ENCODE data around the gene PTPN11. TPM values are rescaled to one million over a fixed set of nuclear protein-coding genes. Genes with fewer than 3 reads are reported as not detected.
A peak's percentile ranks its signal among the peaks of the same experiment; 100 is the strongest.

Gene PTPN11
- total and polyA plus RNA-seq, 2 of the 13 experiments (the other 11 are each of a cell fraction or from before 2014, with no cell fraction given) = 30.0 to 63.5 TPM

GRCh38 chr12:112409064-112409905 is 9.5 kb upstream of the PTPN11 start, which contains the start of gene RPL6 (continued):
- TF ChIP-seq SOX6 (IDR thresholded peaks at IDR 0.05) (no peak), SOX6 (CRISPR knock-in tag; IDR thresholded peaks at IDR 0.05) (peak; percentile 42; the same call in 1 of the 2 replicates), ELF4 (CRISPR knock-in tag; IDR thresholded peaks at IDR 0.05; ENCODE audit: borderline replicate concordance) (peak; percentile 93), KLF9 (CRISPR knock-in tag; IDR thresholded peaks at IDR 0.05; ENCODE audit: low read depth) (no peak), ZNF317 (CRISPR knock-in tag; IDR thresholded peaks at IDR 0.05) (no peak; the same call in 1 of the 2 replicates), TCF7L2 (IDR thresholded peaks at IDR 0.05; ENCODE audit: low read depth, low read length) (no peak), HNRNPLL (IDR thresholded peaks at IDR 0.05; ENCODE audit: low read depth, low read length, poor library complexity, severe bottlenecking) (peak; percentile 16), RBFOX2 (IDR thresholded peaks at IDR 0.05; ENCODE audit: low read depth, low read length) (peak; percentile 78), ZNF674 (CRISPR knock-in tag; IDR thresholded peaks at IDR 0.05; ENCODE audit: low read depth) (0 out of 2 replicates have a peak, but pooled peaks have one; percentile 31), TARDBP (CRISPR knock-in tag; IDR thresholded peaks at IDR 0.05) (peak; percentile 73), ZNF329 (CRISPR knock-in tag; IDR thresholded peaks at IDR 0.05; ENCODE audit: low read depth) (no peak), SMAD1 (CRISPR knock-in tag; IDR thresholded peaks at IDR 0.05; ENCODE audit: borderline replicate concordance, low read depth) (no peak), TMF1 (CRISPR knock-in tag; IDR thresholded peaks at IDR 0.05; ENCODE audit: low read depth) (0 out of 2 replicates have a peak, but pooled peaks have one; percentile 41), RCOR2 (CRISPR knock-in tag; IDR thresholded peaks at IDR 0.05) (peak; percentile 96), GTF2F1 (IDR thresholded peaks at IDR 0.05; ENCODE audit: low read length) (no peak; the same call in 1 of the 2 replicates), GATA4 (IDR thresholded peaks at IDR 0.05; ENCODE audit: borderline replicate concordance, low read depth) (peak; percentile 53; the same call in 1 of the 2 replicates), RFXAP (CRISPR knock-in tag; IDR thresholded peaks at IDR 0.05; ENCODE audit: borderline replicate concordance) (peak; percentile 72; the same call in 1 of the 2 replicates), TOPORS (CRISPR knock-in tag; IDR thresholded peaks at IDR 0.05) (peak; percentile 57; the same call in 1 of the 2 replicates), ZNF256 (CRISPR knock-in tag; conservative IDR thresholded peaks at IDR 0.05) (no peak), NFKB2 (CRISPR knock-in tag; IDR thresholded peaks at IDR 0.05; ENCODE audit: borderline replicate concordance) (peak; percentile 82; the same call in 1 of the 2 replicates), HNRNPL (IDR thresholded peaks at IDR 0.05; ENCODE audit: low read depth, low read length) (0 out of 2 replicates have a peak, but pooled peaks have one; percentile 54), ZMYM3 (CRISPR knock-in tag; IDR thresholded peaks at IDR 0.05) (peak; percentile 81; the same call in 1 of the 2 replicates), ZNF180 (CRISPR knock-in tag; IDR thresholded peaks at IDR 0.05; ENCODE audit: borderline replicate concordance, low read depth) (no peak; the same call in 1 of the 2 replicates), ZNF253 (CRISPR knock-in tag; IDR thresholded peaks at IDR 0.05; ENCODE audit: borderline replicate concordance) (no peak), ZNF749 (CRISPR knock-in tag; IDR thresholded peaks at IDR 0.05; ENCODE audit: borderline replicate concordance) (peak; percentile 61; the same call in 1 of the 2 replicates), ZBTB3 (CRISPR knock-in tag; IDR thresholded peaks at IDR 0.05; ENCODE audit: borderline replicate concordance, low read depth) (0 out of 2 replicates have a peak, but pooled peaks have one; percentile 9), ZMYM2 (CRISPR knock-in tag; IDR thresholded peaks at IDR 0.05) (peak; percentile 99)
- TF ChIP-seq, protein P1, sequence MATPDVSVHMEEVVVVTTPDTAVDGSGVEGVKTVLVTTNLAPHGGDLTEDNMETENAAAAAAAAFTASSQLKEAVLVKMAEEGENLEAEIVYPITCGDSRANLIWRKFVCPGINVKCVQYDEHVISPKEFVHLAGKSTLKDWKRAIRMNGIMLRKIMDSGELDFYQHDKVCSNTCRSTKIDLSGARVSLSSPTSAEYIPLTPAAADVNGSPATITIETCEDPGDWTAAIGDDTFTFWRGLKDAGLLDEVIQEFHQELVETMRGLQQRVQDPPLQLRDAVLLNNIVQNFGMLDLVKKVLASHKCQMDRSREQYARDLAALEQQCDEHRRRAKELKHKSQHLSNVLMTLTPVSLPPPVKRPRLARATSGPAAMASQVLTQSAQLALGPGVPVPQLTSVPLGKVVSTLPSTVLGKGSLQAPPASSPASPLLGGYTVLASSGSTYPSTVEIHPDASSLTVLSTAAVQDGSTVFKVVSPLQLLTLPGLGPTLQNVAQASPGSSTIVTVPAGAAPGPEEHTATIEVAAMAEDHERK (CRISPR knock-in tag; IDR thresholded peaks at IDR 0.05; ENCODE audit: low read depth) = 0 out of 2 replicates have a peak, but pooled peaks have one; percentile 10
- TF ChIP-seq, protein P2, sequence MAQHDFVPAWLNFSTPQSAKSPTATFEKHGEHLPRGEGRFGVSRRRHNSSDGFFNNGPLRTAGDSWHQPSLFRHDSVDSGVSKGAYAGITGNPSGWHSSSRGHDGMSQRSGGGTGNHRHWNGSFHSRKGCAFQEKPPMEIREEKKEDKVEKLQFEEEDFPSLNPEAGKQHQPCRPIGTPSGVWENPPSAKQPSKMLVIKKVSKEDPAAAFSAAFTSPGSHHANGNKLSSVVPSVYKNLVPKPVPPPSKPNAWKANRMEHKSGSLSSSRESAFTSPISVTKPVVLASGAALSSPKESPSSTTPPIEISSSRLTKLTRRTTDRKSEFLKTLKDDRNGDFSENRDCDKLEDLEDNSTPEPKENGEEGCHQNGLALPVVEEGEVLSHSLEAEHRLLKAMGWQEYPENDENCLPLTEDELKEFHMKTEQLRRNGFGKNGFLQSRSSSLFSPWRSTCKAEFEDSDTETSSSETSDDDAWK (CRISPR knock-in tag; IDR thresholded peaks at IDR 0.05) = no peak
